ENCODE measurements around the gene PREP.

GRCh38 chr6:105431226-105431625, 28.3 kb upstream of the PREP start:
- TF ChIP-seq POLR2A (IDR thresholded peaks at IDR 0.05) (no peak), CTCF (IDR thresholded peaks at IDR 0.05) (peak; percentile 39 to 62 (median 50))
